WTC11 (cell line): ENCODE results near the gene STAG1. TPM values are rescaled to one million over a fixed set of nuclear protein-coding genes. Genes with fewer than 3 reads are reported as not detected.

Experiments used
- ATAC-seq: fragments of 200-7000 bp; cut with Tn5 transposase; 2 replicates; pipeline ENCODE4 v1.10.0; 2021; ENCODE audit warnings: mild to moderate bottlenecking, moderate library complexity
- CTCF ChIA-PET: fragments of 300-600 bp; sonication (Branson Sonifier 250); formaldehyde crosslinking; loops from one replicate; lab custom pipeline; 2021; ENCODE audit warnings: antibody characterized with exemption; lab: Charles Lee
- POLR2A ChIA-PET: fragments of 350-600 bp; sonication (Branson Sonifier 250); formaldehyde crosslinking; loops from one replicate; lab custom pipeline; 2021; ENCODE audit warnings: antibody characterized with exemption; lab: Charles Lee
- DNase-seq: peaks from one replicate; pipeline ENCODE4 v3.0.0; 2021; ENCODE audit warnings: low spot score
- H3K27ac Mint-ChIP-seq: 2 replicates; pipeline ENCODE4 v1.8.0; 2021; ENCODE audit warnings: mixed read lengths
- H3K27me3 Mint-ChIP-seq: 2 replicates; pipeline ENCODE4 v1.8.0; 2021; ENCODE audit warnings: low read depth, mild to moderate bottlenecking, moderate library complexity, mixed read lengths
- H3K36me3 Mint-ChIP-seq: 2 replicates; pipeline ENCODE4 v1.8.0; 2021; ENCODE audit warnings: mixed read lengths
- H3K4me1 Mint-ChIP-seq: 2 replicates; pipeline ENCODE4 v1.8.0; 2022; ENCODE audit warnings: mixed read lengths
- H3K4me3 Mint-ChIP-seq: 2 replicates; pipeline ENCODE4 v1.8.0; 2021; ENCODE audit warnings: mild to moderate bottlenecking, moderate library complexity, mixed read lengths
- H3K9me3 Mint-ChIP-seq: 2 replicates; pipeline ENCODE4 v1.8.0; 2021; ENCODE audit warnings: mixed read lengths
- ATF2 ChIP-seq: sonication (generic); formaldehyde crosslinking; IDR thresholded peaks from 2 replicates; pipeline ENCODE4 v1.8.1; 2022; ENCODE audit warnings: low read depth, missing genetic modification reagents, borderline replicate concordance
- CDX4 ChIP-seq: fragments of 250-450 bp; sonication (Bioruptor Pico); IDR thresholded peaks from 2 replicates; pipeline ENCODE4 v1.9.0; 2021; ENCODE audit warnings: moderate library complexity, mild to moderate bottlenecking, inconsistent platforms, borderline replicate concordance
- E2F5 ChIP-seq: sonication (generic); formaldehyde crosslinking; IDR thresholded peaks from 2 replicates; pipeline ENCODE4 v1.8.1; 2022; ENCODE audit warnings: mild to moderate bottlenecking, moderate library complexity, missing genetic modification reagents
- ETV6 ChIP-seq: sonication (generic); formaldehyde crosslinking; IDR thresholded peaks from 2 replicates; pipeline ENCODE4 v1.8.1; 2022; ENCODE audit warnings: mild to moderate bottlenecking, missing genetic modification reagents
- FOXJ3 ChIP-seq: sonication (generic); formaldehyde crosslinking; IDR thresholded peaks from 2 replicates; pipeline ENCODE4 v1.9.0; 2021; ENCODE audit warnings: missing genetic modification reagents, mild to moderate bottlenecking, borderline replicate concordance
- FOXP4 ChIP-seq: sonication (generic); formaldehyde crosslinking; IDR thresholded peaks from 2 replicates; pipeline ENCODE4 v1.8.0; 2022; ENCODE audit warnings: mild to moderate bottlenecking, missing genetic modification reagents
- MAX ChIP-seq: sonication (generic); formaldehyde crosslinking; IDR thresholded peaks from 2 replicates; pipeline ENCODE4 v1.8.0; 2022; ENCODE audit warnings: mild to moderate bottlenecking, missing genetic modification reagents
- MYBL2 ChIP-seq: sonication (generic); formaldehyde crosslinking; IDR thresholded peaks from 2 replicates; pipeline ENCODE4 v1.8.1; 2023; ENCODE audit warnings: mild to moderate bottlenecking, moderate library complexity, missing genetic modification reagents
- RELA ChIP-seq: sonication (generic); formaldehyde crosslinking; IDR thresholded peaks from 2 replicates; pipeline ENCODE4 v1.8.1; 2022; ENCODE audit warnings: missing genetic modification reagents, mild to moderate bottlenecking, borderline replicate concordance
- SMAD3 ChIP-seq: sonication (generic); formaldehyde crosslinking; IDR thresholded peaks from 2 replicates; pipeline ENCODE4 v1.8.0; 2022; ENCODE audit warnings: missing genetic modification reagents, mild to moderate bottlenecking, borderline replicate concordance
- TEAD1 ChIP-seq: sonication (generic); formaldehyde crosslinking; IDR thresholded peaks from 2 replicates; pipeline ENCODE4 v1.8.0; 2022; ENCODE audit warnings: mild to moderate bottlenecking, missing genetic modification reagents
- TP53 ChIP-seq: sonication (generic); formaldehyde crosslinking; IDR thresholded peaks from 2 replicates; pipeline ENCODE4 v1.8.1; 2023; ENCODE audit warnings: mild to moderate bottlenecking, missing genetic modification reagents
- ZNF138 ChIP-seq: sonication (generic); formaldehyde crosslinking; conservative IDR thresholded peaks from 2 replicates; pipeline ENCODE4 v1.8.1; 2022; ENCODE audit warnings: mild to moderate bottlenecking, moderate library complexity, missing genetic modification reagents
- total RNA-seq: library from RNA; stranded (reverse); gene quantifications from 3 replicates; pipeline ENCODE4 v1.2.3, GENCODE V29; 2021
- TF ChIP-seq, protein P1 (sequence below): fragments of 250-450 bp; sonication (Bioruptor Pico); IDR thresholded peaks from 2 replicates; pipeline ENCODE4 v1.9.0; 2021; ENCODE audit warnings: mild to moderate bottlenecking
- TF ChIP-seq, protein P2 (sequence below): sonication (generic); formaldehyde crosslinking; IDR thresholded peaks from 2 replicates; pipeline ENCODE4 v1.8.0; 2022; ENCODE audit warnings: missing genetic modification reagents
- TF ChIP-seq, protein P3 (sequence below): sonication (generic); formaldehyde crosslinking; conservative IDR thresholded peaks from 2 replicates; pipeline ENCODE4 v1.8.1; 2023; ENCODE audit warnings: mild to moderate bottlenecking, low read depth, missing genetic modification reagents, moderate library complexity
- TF ChIP-seq, protein P4 (sequence below): sonication (generic); formaldehyde crosslinking; IDR thresholded peaks from 2 replicates; pipeline ENCODE4 v1.8.1; 2023; ENCODE audit warnings: mild to moderate bottlenecking, missing genetic modification reagents, moderate library complexity
- TF ChIP-seq, protein P5 (sequence below): sonication (generic); formaldehyde crosslinking; IDR thresholded peaks from 2 replicates; pipeline ENCODE4 v1.8.1; 2022; ENCODE audit warnings: low read depth, mild to moderate bottlenecking, moderate library complexity, missing genetic modification reagents, borderline replicate concordance
- TF ChIP-seq, protein P6 (sequence below): sonication (generic); formaldehyde crosslinking; IDR thresholded peaks from 2 replicates; pipeline ENCODE4 v1.8.1; 2023; ENCODE audit warnings: mild to moderate bottlenecking, moderate library complexity, missing genetic modification reagents

Gene STAG1
- total RNA-seq, 1 experiment from 2014 or later: 20.7 TPM

DNA sequence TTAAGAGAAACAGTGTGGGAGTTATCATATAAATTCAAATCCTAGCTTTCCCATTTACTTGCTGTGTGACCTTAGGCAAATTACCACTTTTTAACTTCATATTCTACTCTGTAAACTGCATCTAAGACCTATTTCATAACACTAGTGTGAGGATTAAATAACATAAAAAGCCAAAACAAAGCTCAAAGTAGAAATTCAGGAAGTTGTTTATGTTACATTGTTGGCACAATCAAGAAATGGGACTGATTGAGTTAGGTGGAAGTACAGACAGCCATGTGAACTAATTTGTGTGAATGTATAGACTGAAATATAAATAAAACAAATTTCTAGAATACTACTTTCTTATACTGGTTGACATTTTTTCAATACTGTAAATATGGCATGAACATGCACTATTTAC lies 131.7 kb downstream of the STAG1 start:
- POLR2A ChIA-PET: no interaction called here
- Mint-ChIP-seq H3K27ac (no peak overlapping the region), H3K4me3 (no peak overlapping the region), H3K4me1 (peaks cover 18% of the 10 kb centered on the region), H3K9me3 (no peaks in the 10 kb centered on the region), H3K36me3 (peaks cover 3% of the 10 kb centered on the region; the same call in 1 of the 2 replicates), H3K27me3 (no peaks in the 10 kb centered on the region)
- CTCF ChIA-PET: no interaction called here
- ATAC-seq (no peak), DNase-seq (no peak)
- TF ChIP-seq ATF2 (CRISPR knock-in tag) (no peak), TP53 (CRISPR knock-in tag) (no peak), ETV6 (CRISPR knock-in tag) (no peak), MAX (CRISPR knock-in tag) (no peak), FOXJ3 (CRISPR knock-in tag) (no peak), FOXP4 (CRISPR knock-in tag) (no peak), ZNF138 (CRISPR knock-in tag) (no peak), TEAD1 (CRISPR knock-in tag) (no peak), E2F5 (CRISPR knock-in tag) (no peak), CDX4 (CRISPR knock-in tag) (no peak), RELA (CRISPR knock-in tag) (no peak), SMAD3 (CRISPR knock-in tag) (no peak), MYBL2 (CRISPR knock-in tag) (no peak)
- TF ChIP-seq, protein P1, sequence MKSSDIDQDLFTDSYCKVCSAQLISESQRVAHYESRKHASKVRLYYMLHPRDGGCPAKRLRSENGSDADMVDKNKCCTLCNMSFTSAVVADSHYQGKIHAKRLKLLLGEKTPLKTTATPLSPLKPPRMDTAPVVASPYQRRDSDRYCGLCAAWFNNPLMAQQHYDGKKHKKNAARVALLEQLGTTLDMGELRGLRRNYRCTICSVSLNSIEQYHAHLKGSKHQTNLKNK (CRISPR knock-in tag): no peak
- TF ChIP-seq, protein P2, sequence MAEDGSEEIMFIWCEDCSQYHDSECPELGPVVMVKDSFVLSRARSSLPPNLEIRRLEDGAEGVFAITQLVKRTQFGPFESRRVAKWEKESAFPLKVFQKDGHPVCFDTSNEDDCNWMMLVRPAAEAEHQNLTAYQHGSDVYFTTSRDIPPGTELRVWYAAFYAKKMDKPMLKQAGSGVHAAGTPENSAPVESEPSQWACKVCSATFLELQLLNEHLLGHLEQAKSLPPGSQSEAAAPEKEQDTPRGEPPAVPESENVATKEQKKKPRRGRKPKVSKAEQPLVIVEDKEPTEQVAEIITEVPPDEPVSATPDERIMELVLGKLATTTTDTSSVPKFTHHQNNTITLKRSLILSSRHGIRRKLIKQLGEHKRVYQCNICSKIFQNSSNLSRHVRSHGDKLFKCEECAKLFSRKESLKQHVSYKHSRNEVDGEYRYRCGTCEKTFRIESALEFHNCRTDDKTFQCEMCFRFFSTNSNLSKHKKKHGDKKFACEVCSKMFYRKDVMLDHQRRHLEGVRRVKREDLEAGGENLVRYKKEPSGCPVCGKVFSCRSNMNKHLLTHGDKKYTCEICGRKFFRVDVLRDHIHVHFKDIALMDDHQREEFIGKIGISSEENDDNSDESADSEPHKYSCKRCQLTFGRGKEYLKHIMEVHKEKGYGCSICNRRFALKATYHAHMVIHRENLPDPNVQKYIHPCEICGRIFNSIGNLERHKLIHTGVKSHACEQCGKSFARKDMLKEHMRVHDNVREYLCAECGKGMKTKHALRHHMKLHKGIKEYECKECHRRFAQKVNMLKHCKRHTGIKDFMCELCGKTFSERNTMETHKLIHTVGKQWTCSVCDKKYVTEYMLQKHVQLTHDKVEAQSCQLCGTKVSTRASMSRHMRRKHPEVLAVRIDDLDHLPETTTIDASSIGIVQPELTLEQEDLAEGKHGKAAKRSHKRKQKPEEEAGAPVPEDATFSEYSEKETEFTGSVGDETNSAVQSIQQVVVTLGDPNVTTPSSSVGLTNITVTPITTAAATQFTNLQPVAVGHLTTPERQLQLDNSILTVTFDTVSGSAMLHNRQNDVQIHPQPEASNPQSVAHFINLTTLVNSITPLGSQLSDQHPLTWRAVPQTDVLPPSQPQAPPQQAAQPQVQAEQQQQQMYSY: no peak
- TF ChIP-seq, protein P3, sequence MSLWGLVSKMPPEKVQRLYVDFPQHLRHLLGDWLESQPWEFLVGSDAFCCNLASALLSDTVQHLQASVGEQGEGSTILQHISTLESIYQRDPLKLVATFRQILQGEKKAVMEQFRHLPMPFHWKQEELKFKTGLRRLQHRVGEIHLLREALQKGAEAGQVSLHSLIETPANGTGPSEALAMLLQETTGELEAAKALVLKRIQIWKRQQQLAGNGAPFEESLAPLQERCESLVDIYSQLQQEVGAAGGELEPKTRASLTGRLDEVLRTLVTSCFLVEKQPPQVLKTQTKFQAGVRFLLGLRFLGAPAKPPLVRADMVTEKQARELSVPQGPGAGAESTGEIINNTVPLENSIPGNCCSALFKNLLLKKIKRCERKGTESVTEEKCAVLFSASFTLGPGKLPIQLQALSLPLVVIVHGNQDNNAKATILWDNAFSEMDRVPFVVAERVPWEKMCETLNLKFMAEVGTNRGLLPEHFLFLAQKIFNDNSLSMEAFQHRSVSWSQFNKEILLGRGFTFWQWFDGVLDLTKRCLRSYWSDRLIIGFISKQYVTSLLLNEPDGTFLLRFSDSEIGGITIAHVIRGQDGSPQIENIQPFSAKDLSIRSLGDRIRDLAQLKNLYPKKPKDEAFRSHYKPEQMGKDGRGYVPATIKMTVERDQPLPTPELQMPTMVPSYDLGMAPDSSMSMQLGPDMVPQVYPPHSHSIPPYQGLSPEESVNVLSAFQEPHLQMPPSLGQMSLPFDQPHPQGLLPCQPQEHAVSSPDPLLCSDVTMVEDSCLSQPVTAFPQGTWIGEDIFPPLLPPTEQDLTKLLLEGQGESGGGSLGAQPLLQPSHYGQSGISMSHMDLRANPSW (CRISPR knock-in tag): no peak
- TF ChIP-seq, protein P4, sequence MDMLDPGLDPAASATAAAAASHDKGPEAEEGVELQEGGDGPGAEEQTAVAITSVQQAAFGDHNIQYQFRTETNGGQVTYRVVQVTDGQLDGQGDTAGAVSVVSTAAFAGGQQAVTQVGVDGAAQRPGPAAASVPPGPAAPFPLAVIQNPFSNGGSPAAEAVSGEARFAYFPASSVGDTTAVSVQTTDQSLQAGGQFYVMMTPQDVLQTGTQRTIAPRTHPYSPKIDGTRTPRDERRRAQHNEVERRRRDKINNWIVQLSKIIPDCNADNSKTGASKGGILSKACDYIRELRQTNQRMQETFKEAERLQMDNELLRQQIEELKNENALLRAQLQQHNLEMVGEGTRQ (CRISPR knock-in tag): no peak
- TF ChIP-seq, protein P5, sequence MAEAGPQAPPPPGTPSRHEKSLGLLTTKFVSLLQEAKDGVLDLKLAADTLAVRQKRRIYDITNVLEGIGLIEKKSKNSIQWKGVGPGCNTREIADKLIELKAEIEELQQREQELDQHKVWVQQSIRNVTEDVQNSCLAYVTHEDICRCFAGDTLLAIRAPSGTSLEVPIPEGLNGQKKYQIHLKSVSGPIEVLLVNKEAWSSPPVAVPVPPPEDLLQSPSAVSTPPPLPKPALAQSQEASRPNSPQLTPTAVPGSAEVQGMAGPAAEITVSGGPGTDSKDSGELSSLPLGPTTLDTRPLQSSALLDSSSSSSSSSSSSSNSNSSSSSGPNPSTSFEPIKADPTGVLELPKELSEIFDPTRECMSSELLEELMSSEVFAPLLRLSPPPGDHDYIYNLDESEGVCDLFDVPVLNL: no peak
- TF ChIP-seq, protein P6, sequence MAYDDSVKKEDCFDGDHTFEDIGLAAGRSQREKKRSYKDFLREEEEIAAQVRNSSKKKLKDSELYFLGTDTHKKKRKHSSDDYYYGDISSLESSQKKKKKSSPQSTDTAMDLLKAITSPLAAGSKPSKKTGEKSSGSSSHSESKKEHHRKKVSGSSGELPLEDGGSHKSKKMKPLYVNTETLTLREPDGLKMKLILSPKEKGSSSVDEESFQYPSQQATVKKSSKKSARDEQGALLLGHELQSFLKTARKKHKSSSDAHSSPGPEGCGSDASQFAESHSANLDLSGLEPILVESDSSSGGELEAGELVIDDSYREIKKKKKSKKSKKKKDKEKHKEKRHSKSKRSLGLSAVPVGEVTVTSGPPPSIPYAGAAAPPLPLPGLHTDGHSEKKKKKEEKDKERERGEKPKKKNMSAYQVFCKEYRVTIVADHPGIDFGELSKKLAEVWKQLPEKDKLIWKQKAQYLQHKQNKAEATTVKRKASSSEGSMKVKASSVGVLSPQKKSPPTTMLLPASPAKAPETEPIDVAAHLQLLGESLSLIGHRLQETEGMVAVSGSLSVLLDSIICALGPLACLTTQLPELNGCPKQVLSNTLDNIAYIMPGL (CRISPR knock-in tag): no peak
